CD4-positive, alpha-beta T cell treated with Interleukin-4 for 1 hour (primary cell): Measurements from ENCODE around the gene USP9X.
A peak's percentile ranks its signal among the peaks of the same experiment; 100 is the strongest.
"Not testable (repeated sequence)": the region's sequence is repeated elsewhere in the genome, so short reads cannot be mapped to it uniquely, and the experiment has no call there.

ENCODE experiments used
- DNase-seq, 2 donors: peaks; one replicate each; pipeline ENCODE4 v3.0.0-alpha.2; 2020 to 2022

The USP9X gene

GRCh38 chrX:41209853-41210252, 124.6 kb downstream of the USP9X start:
- no peak for DNase-seq

- DNase-seq, result no peak
Observed at GRCh38 chrX:41224605-41225004, 139.4 kb downstream of the USP9X start.

- no peak for DNase-seq
Observed at GRCh38 chrX:41233988-41234387, 148.7 kb downstream of the USP9X start.

GRCh38 chrX:41234471-41234870, 149.2 kb downstream of the USP9X start:
- DNase-seq, result not testable (repeated sequence)

GRCh38 chrX:41234962-41235361, 149.7 kb downstream of the USP9X start:
- no peak for DNase-seq

- DNase-seq, result peak in 1 of 2 donors; percentile 18
Observed at GRCh38 chrX:41236629-41237028, 151.4 kb downstream of the USP9X start.

- no peak for DNase-seq
Observed at GRCh38 chrX:41240509-41240908, 155.3 kb downstream of the USP9X start.

- DNase-seq, result no peak
Observed at GRCh38 chrX:41241962-41242361, 156.7 kb downstream of the USP9X start.

- DNase-seq, result no peak
Observed at GRCh38 chrX:41245641-41246040, 160.4 kb downstream of the USP9X start.

GRCh38 chrX:41250867-41251266, 165.6 kb downstream of the USP9X start:
- DNase-seq, result no peak

- DNase-seq, result no peak
Observed at GRCh38 chrX:41257801-41258200, 172.6 kb downstream of the USP9X start.

- no peak for DNase-seq
Observed at GRCh38 chrX:41258226-41258625, 173.0 kb downstream of the USP9X start.

- no peak for DNase-seq
Observed at GRCh38 chrX:41258871-41259270, 173.6 kb downstream of the USP9X start.

- DNase-seq, result no peak
Observed at GRCh38 chrX:41259516-41259915, 174.3 kb downstream of the USP9X start.

- peak; percentile 42 to 64 for DNase-seq
Observed at GRCh38 chrX:41265615-41266014, 180.4 kb downstream of the USP9X start.

GRCh38 chrX:41273638-41274037, 188.4 kb downstream of the USP9X start:
- no peak for DNase-seq

- DNase-seq, result peak; percentile 46 to 56
Observed at GRCh38 chrX:41275661-41276609, 190.7 kb downstream of the USP9X start.

GRCh38 chrX:41276661-41277506, 191.6 kb downstream of the USP9X start:
- DNase-seq, result no peak

- DNase-seq, result not testable (repeated sequence)
Observed at GRCh38 chrX:41282307-41282706, 197.1 kb downstream of the USP9X start.

GRCh38 chrX:41285928-41286327, 200.7 kb downstream of the USP9X start:
- not testable (repeated sequence) for DNase-seq
